A673 (cell line): ENCODE results near the gene LEF1.

Experiments
- EZH2 ChIP-seq: fragments of 200-600 bp; sonication (generic); IDR thresholded peaks from 2 replicates; pipeline ENCODE4 v1.6.1; 2017; ENCODE audit warnings: borderline replicate concordance, low read depth, mild to moderate bottlenecking, mixed read lengths, antibody characterized with exemption, low read length; ENCODE audit not compliant: poor library complexity, severe bottlenecking
- TF ChIP-seq, protein P1 (sequence below): fragments of 300-800, 200-600 bp; sonication (generic); conservative IDR thresholded peaks from 2 replicates; pipeline ENCODE4 v1.5.1; 2017; ENCODE audit warnings: low read depth, mild to moderate bottlenecking, antibody characterized with exemption, low read length, moderate library complexity, mixed read lengths

DNA sequence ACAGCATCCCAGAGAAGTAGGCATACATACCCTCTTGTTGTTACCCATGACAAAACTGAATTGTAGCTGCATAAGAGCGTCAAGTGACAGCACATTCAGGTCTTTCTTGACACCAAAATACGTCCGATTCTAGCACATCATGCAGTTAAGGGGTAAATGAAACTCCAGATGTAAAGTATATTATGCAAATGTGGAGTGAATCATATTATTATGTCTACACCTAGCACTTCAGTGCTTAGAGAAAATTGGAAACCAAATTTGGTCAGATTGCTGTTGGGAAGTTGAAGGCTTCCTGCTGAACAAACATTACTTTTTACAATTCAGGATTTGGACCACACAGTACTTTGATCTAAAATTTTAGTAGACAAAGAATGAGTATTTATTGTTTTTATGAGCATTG lies 24.2 kb upstream of the LEF1 start:
- TF ChIP-seq, protein P1, sequence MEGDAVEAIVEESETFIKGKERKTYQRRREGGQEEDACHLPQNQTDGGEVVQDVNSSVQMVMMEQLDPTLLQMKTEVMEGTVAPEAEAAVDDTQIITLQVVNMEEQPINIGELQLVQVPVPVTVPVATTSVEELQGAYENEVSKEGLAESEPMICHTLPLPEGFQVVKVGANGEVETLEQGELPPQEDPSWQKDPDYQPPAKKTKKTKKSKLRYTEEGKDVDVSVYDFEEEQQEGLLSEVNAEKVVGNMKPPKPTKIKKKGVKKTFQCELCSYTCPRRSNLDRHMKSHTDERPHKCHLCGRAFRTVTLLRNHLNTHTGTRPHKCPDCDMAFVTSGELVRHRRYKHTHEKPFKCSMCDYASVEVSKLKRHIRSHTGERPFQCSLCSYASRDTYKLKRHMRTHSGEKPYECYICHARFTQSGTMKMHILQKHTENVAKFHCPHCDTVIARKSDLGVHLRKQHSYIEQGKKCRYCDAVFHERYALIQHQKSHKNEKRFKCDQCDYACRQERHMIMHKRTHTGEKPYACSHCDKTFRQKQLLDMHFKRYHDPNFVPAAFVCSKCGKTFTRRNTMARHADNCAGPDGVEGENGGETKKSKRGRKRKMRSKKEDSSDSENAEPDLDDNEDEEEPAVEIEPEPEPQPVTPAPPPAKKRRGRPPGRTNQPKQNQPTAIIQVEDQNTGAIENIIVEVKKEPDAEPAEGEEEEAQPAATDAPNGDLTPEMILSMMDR = no peak
- no peak for TF ChIP-seq EZH2
